LNCAP (cell line): ENCODE data around the gene KAZN.

Experiments used
- CTCF ChIP-seq: fragments of 450-650 bp; IDR thresholded peaks from 2 replicates; pipeline ENCODE4 v1.5.1; 2017; ENCODE audit warnings: mild to moderate bottlenecking

KAZN gene

DNA sequence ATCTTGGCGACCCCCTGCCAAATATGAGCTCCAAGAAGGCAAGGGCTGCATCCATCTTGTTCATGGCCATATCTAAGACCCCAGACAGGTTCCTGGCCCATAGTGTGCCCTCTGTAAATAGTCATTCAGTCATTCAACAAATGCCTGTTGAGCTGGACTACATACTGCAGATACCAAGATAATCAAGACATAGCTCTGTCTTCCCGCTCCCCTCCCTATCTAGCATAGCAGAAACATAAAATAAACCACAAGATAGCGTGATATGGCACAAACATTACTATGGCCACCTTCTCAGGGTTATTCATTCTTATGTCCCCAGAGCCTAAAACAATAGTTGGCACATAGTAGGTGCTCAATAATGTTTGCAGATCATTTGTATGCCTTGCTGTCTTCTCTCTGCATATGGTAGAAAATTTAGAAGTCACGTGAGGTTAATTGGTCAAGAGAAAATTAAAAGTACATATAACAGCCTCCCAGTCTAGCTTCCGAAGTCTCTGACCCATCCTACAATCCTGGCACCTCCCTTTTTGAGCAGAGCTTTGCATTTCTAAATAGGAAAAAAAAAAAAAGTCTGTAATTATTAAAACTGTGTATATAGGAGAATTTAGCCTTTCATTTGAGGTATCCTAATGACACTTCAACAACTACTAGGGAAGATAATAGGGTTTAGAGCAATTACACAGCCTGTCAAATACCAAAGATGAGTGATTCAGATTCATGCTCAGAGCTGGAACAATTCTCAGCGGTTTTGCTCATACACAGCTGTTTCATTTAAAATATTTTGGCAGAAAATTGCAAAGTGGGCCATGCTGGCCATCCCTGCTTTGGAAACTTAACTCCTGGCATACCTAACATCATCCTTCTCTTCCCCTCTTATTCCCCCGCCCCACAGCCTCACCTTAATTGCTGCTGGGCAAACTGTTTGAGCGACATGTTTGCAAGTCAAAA lies 219.0 kb downstream of the KAZN start:
- TF ChIP-seq CTCF = no peak

- TF ChIP-seq CTCF = no peak
These were observed 222.0 kb downstream of the KAZN start for GRCh38 chr1:14820295-14821085.

- no peak for TF ChIP-seq CTCF
These were observed 224.0 kb downstream of the KAZN start for GRCh38 chr1:14822493-14822892.

DNA sequence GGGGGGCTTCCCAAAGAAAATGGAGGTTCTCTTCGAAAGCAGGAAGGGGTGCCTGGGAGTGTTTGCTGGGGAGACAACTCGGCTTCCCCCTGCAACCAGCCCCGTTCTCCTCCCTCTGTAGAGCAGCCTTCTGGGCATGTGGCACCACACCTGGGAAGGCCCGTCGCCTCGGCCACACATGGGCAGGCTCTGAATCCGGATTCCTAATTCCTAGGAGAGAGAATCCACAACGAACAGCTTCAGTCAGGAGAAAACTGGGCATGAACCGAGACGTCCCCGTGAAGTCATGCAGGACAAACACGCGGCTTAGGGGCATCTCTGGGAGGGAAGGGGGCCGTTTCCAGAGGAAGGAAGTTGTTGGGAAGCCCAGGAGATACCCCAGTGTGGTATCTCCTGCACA lies 224.5 kb downstream of the KAZN start:
- no peak for TF ChIP-seq CTCF

DNA sequence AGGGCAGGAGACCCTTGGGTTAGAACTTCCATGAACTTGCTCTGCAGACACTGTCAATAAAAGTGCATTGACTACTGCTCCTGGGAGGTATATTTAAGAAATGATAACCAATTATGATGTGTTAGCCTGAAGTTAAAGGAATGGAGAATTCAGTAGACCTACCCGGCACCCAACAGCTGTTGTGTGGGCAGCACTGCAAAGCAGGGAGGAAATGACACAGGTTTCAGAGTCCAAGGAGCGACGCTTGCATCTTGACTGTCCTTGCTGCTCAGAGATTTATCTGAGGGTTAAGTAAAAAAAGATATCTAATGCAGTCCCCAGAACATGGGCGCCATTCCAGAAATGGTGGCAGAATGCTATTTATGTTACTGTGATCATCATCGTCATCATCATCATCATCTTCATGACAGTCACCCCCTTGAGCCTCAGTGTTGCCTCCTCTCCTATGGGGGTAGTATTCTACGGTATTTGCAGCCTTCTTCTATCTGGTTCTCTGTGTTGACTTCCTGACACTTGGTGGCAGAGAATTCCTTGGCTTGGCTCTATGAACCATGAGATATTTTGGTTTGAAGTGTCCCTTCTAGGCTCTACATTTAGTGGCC lies 225.9 kb downstream of the KAZN start:
- no peak for TF ChIP-seq CTCF

- no peak for TF ChIP-seq CTCF
These were observed 226.9 kb downstream of the KAZN start for GRCh38 chr1:14825396-14825795.

DNA sequence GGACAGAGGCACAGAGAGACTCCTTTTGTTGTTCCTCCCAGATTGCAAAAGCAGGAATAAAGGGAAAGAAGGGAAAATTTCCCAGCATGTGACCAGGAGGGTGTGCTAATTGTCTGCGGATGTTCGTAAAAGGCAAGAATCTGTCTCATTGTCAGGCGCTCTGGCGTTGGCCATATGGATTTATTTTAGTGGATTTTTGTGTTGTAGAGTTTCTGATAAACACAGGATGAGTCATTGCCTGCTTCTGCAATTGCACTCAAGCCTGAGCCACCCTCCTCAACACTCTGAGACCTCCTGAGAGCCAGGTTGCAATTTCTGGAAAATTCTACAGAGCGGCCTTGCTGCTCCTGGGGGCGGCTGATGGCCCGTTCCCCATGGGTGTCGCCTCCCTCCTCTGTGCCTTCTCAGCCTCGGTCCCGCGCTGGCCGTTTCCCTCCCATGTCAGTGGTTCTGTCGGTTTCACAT lies 227.7 kb downstream of the KAZN start:
- no peak for TF ChIP-seq CTCF
